ENCODE data around the gene SLC17A7. TPM values are rescaled to one million over a fixed set of nuclear protein-coding genes. Genes with fewer than 3 reads are reported as not detected.

Gene SLC17A7
- total and polyA plus RNA-seq, 2 of the 13 experiments (the other 11 are each of a cell fraction or from before 2014, with no cell fraction given): 0.32 TPM; not detected in 1

GRCh38 chr19:49473868-49474541 is 32.7 kb upstream of the SLC17A7 start, which contains the start of gene FLT3LG (continued):
- no peak for TF ChIP-seq ZFP41 (CRISPR knock-in tag; IDR thresholded peaks at IDR 0.05; ENCODE audit: borderline replicate concordance)
- TF ChIP-seq ZNF367 (CRISPR knock-in tag; IDR thresholded peaks at IDR 0.05; ENCODE audit: borderline replicate concordance): no peak
- TF ChIP-seq MAZ (IDR thresholded peaks at IDR 0.05; ENCODE audit: borderline replicate concordance, low read depth, low read length): 0 out of 2 replicates have a peak, but pooled peaks have one; percentile 21
- peak; percentile 65 for TF ChIP-seq MAZ (CRISPR knock-in tag; IDR thresholded peaks at IDR 0.05; ENCODE audit: low read depth)
- TF ChIP-seq, protein P1, sequence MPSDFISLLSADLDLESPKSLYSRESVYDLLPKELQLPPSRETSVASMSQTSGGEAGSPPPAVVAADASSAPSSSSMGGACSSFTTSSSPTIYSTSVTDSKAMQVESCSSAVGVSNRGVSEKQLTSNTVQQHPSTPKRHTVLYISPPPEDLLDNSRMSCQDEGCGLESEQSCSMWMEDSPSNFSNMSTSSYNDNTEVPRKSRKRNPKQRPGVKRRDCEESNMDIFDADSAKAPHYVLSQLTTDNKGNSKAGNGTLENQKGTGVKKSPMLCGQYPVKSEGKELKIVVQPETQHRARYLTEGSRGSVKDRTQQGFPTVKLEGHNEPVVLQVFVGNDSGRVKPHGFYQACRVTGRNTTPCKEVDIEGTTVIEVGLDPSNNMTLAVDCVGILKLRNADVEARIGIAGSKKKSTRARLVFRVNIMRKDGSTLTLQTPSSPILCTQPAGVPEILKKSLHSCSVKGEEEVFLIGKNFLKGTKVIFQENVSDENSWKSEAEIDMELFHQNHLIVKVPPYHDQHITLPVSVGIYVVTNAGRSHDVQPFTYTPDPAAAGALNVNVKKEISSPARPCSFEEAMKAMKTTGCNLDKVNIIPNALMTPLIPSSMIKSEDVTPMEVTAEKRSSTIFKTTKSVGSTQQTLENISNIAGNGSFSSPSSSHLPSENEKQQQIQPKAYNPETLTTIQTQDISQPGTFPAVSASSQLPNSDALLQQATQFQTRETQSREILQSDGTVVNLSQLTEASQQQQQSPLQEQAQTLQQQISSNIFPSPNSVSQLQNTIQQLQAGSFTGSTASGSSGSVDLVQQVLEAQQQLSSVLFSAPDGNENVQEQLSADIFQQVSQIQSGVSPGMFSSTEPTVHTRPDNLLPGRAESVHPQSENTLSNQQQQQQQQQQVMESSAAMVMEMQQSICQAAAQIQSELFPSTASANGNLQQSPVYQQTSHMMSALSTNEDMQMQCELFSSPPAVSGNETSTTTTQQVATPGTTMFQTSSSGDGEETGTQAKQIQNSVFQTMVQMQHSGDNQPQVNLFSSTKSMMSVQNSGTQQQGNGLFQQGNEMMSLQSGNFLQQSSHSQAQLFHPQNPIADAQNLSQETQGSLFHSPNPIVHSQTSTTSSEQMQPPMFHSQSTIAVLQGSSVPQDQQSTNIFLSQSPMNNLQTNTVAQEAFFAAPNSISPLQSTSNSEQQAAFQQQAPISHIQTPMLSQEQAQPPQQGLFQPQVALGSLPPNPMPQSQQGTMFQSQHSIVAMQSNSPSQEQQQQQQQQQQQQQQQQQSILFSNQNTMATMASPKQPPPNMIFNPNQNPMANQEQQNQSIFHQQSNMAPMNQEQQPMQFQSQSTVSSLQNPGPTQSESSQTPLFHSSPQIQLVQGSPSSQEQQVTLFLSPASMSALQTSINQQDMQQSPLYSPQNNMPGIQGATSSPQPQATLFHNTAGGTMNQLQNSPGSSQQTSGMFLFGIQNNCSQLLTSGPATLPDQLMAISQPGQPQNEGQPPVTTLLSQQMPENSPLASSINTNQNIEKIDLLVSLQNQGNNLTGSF (CRISPR knock-in tag; IDR thresholded peaks at IDR 0.05): no peak
- TF ChIP-seq CHCHD3 (CRISPR knock-in tag; IDR thresholded peaks at IDR 0.05): no peak
- TF ChIP-seq, protein P2, sequence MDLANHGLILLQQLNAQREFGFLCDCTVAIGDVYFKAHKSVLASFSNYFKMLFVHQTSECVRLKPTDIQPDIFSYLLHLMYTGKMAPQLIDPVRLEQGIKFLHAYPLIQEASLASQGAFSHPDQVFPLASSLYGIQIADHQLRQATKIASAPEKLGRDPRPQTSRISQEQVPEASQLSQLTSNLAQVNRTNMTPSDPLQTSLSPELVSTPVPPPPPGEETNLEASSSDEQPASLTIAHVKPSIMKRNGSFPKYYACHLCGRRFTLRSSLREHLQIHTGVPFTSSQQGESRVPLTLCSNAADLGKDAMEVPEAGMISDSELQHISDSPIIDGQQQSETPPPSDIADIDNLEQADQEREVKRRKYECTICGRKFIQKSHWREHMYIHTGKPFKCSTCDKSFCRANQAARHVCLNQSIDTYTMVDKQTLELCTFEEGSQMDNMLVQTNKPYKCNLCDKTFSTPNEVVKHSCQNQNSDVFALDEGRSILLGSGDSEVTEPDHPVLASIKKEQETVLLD (CRISPR knock-in tag; IDR thresholded peaks at IDR 0.05; ENCODE audit: low read depth): no peak
- TF ChIP-seq ZNF605 (CRISPR knock-in tag; IDR thresholded peaks at IDR 0.05): no peak; the same call in 1 of the 2 replicates
- TF ChIP-seq RFXAP (CRISPR knock-in tag; IDR thresholded peaks at IDR 0.05; ENCODE audit: borderline replicate concordance): no peak
- peak; percentile 59; the same call in 1 of the 3 replicates for TF ChIP-seq MXI1 (IDR thresholded peaks at IDR 0.05; ENCODE audit: borderline replicate concordance, low read depth, low read length)
- TF ChIP-seq STAT5B (CRISPR knock-in tag; IDR thresholded peaks at IDR 0.05): no peak
- TF ChIP-seq ETV6 (CRISPR knock-in tag; conservative IDR thresholded peaks at IDR 0.05): no peak
- TF ChIP-seq HIVEP1 (CRISPR knock-in tag; IDR thresholded peaks at IDR 0.05): no peak
- TF ChIP-seq SIX1 (CRISPR knock-in tag; IDR thresholded peaks at IDR 0.05; ENCODE audit: borderline replicate concordance): no peak
- no peak for TF ChIP-seq ZNF577 (CRISPR knock-in tag; IDR thresholded peaks at IDR 0.05; ENCODE audit: borderline replicate concordance, low read depth)
- peak; percentile 75; the same call in 1 of the 2 replicates for TF ChIP-seq ZNF713 (CRISPR knock-in tag; IDR thresholded peaks at IDR 0.05)
- TF ChIP-seq, protein P3, sequence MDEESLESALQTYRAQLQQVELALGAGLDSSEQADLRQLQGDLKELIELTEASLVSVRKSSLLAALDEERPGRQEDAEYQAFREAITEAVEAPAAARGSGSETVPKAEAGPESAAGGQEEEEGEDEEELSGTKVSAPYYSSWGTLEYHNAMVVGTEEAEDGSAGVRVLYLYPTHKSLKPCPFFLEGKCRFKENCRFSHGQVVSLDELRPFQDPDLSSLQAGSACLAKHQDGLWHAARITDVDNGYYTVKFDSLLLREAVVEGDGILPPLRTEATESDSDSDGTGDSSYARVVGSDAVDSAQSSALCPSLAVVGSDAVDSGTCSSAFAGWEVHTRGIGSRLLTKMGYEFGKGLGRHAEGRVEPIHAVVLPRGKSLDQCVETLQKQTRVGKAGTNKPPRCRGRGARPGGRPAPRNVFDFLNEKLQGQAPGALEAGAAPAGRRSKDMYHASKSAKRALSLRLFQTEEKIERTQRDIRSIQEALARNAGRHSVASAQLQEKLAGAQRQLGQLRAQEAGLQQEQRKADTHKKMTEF (CRISPR knock-in tag; IDR thresholded peaks at IDR 0.05): peak; percentile 42; the same call in 1 of the 2 replicates
- TF ChIP-seq ZNF30 (CRISPR knock-in tag; IDR thresholded peaks at IDR 0.05): no peak
- TF ChIP-seq, protein P4, sequence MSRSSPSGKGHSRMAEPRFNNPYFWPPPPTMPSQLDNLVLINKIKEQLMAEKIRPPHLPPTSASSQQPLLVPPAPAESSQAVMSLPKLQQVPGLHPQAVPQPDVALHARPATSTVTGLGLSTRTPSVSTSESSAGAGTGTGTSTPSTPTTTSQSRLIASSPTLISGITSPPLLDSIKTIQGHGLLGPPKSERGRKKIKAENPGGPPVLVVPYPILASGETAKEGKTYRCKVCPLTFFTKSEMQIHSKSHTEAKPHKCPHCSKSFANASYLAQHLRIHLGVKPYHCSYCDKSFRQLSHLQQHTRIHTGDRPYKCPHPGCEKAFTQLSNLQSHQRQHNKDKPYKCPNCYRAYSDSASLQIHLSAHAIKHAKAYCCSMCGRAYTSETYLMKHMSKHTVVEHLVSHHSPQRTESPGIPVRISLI (CRISPR knock-in tag; IDR thresholded peaks at IDR 0.05; ENCODE audit: borderline replicate concordance): no peak
- TF ChIP-seq MED1 (CRISPR knock-in tag; IDR thresholded peaks at IDR 0.05): no peak; the same call in 1 of the 2 replicates
- no peak for TF ChIP-seq SP1 (IDR thresholded peaks at IDR 0.05)
- no peak for TF ChIP-seq SP1 (CRISPR knock-in tag; IDR thresholded peaks at IDR 0.05)
